HG03139 (cell line): ENCODE results near the gene PRDM10.
"Not testable (repeated sequence)": the region's sequence is repeated elsewhere in the genome, so short reads cannot be mapped to it uniquely, and the experiment has no call there.

ENCODE experiments used
- ATAC-seq: cut with Tn5 transposase; IDR thresholded peaks from one replicate; pipeline ENCODE4 v1.9.1; 2021; ENCODE audit not compliant: unreplicated experiment

The PRDM10 gene

DNA sequence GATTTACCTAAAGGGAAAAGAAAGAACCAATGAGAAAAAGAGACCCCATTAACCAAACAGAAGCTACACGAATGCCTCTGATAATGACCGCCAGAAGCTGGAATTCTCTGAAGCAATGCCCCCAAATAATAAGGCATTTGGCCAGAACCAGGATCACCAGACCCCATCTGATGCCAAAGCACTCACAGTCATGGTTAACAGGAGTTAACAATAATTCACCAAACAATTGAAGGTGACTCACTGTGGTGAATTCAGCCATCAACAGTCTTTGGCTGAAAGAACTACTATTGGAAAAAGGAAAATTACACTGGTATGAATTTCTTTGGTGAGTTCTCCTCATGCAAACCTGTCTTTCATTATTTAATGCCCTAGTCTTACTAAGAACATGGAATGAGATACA lies 85.4 kb downstream of the PRDM10 start:
- no peak for ATAC-seq

DNA sequence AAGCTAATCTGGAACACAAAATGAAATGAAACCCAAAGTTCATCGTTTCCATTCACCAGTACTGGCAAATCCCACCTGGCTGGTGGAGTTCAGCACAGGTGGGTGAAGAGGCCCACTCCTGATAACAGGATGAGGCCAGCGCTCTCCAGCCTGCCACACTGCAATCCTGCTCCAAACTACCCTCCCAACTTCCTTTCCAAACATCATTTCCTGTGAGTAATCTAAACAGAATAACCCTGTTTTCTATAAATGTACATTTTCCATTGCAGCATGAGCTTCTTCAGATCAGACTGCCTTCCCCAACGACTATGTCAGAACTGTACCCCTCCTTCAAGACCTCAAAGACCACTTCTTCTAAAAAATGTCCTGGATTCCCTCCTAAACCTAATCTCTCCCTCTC lies 91.3 kb downstream of the PRDM10 start:
- no peak for ATAC-seq

DNA sequence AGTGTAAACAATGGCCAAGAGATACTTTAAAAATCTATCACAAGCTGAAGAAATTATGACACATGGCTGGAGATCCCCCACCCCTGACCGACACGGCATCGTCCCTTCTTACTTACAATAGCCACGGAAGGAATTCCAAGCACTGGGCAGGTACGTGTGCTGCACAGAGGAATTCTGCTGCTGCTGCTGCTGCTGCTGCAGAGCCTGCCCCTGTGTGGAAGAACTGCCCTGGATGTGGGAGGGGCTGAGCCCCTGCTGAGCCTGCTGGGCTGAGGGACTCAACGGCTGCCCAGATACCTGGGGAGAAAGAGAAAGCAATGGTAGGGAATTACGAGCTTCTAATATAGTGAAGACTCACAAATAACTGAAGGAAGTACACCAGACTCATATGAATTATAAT lies 92.3 kb downstream of the PRDM10 start:
- no peak for ATAC-seq

DNA sequence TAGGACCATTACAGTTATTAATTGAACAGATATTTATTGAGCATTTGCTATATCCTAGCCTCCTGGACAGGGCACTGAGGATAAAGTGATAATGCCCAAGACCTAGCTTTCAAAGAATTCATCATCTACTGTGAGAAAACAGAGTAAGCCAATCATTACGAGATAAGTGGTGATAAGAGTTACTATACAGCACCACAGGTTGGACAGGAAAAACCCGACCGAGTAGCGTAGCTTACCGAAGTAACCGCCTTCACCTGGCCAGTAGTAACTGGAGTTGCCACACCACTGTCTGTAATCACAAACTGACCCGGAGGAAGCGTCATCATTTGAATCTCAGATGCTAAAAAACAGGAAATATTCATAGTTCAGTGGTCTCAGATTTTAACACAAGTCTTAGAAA lies 97.2 kb downstream of the PRDM10 start:
- no peak for ATAC-seq

- ATAC-seq: no peak
Measured at GRCh38 chr11:129896062-129896461, 106.6 kb downstream of the PRDM10 start.

GRCh38 chr11:129895126-129896041 lies 107.3 kb downstream of the PRDM10 start, which contains the start of gene NFRKB:
Gene NFRKB (minus strand): TSS chr11:129895578. CDS start chr11:129892849, 2,729 bp downstream.
- ATAC-seq: peak; percentile 97

GRCh38 chr11:129894278-129895125 lies 108.1 kb downstream of the PRDM10 start:
- peak; percentile 16 for ATAC-seq

- no peak for ATAC-seq
Measured at GRCh38 chr11:129888451-129888850, 114.2 kb downstream of the PRDM10 start.

DNA sequence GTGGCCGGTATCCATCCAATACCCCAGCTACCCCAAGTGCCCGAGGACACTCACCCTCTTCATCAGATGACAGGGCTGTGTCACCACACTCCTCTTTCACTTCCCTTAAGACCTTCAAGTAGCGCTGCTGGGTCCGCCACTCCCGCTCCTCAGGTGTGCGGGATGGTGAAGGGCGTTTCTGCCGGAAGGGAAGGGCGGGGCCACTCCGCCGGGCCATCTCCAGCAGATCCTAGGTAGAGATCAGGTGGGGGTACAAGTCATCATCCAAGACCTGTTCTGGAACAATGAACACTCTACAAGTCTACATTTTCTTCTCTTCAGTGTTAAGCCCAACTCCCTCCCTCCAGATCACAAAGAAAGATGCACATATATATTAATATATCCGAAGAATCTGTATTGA lies 117.3 kb downstream of the PRDM10 start:
- ATAC-seq: no peak

DNA sequence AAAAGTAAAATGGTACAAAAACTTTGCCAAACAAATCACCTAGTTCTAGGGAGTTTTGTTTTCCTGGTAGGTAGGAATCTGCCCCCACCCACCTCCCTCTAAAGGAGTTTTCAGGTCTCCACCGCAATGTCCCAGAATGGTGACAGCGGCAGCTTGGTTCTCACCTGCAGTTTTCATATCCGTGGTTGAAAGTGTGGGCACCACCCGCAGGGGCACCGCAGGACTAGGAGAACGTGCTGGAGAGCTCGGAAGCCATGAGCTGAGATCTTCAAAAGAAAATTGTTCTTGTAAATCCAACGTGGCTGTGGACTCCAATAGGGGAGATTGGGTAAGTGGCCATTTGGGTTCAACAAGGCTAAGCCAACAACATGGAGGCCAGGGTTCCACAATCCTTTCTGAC lies 118.1 kb downstream of the PRDM10 start:
- no peak for ATAC-seq

DNA sequence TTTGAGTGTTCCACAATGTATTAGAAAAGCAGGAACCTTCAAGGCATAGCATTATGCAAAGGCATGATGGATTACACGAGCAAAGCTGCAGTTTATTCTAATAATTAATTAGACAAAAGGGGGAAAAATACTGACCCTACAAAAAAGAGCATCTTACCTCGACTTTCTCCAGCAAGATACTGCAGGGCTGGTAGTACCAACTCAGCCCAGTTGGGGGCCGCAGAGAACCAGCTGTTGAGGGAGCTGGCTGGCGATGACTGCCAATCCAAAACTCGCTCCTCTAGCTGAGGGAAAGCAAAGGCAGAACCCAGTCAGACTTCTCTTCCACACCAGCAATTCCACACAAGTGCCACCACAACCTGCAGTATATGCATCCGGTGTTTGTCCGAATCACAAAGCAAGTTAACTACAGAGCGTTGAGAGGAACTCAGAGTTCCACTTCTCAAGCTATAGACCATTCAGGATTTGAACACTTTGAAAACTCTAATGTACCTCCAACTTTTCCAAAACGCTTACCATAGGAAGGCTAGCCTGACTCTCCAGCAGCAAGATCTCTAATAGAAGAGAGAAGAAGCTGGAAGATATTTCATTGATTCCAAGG lies 121.0 kb downstream of the PRDM10 start:
- peak; percentile 71 for ATAC-seq

GRCh38 chr11:129880311-129880710 lies 122.3 kb downstream of the PRDM10 start:
- ATAC-seq: no peak

GRCh38 chr11:129871914-129872313 lies 130.7 kb downstream of the PRDM10 start:
- no peak for ATAC-seq

GRCh38 chr11:129868626-129869025 lies 134.0 kb downstream of the PRDM10 start:
- not testable (repeated sequence) for ATAC-seq

DNA sequence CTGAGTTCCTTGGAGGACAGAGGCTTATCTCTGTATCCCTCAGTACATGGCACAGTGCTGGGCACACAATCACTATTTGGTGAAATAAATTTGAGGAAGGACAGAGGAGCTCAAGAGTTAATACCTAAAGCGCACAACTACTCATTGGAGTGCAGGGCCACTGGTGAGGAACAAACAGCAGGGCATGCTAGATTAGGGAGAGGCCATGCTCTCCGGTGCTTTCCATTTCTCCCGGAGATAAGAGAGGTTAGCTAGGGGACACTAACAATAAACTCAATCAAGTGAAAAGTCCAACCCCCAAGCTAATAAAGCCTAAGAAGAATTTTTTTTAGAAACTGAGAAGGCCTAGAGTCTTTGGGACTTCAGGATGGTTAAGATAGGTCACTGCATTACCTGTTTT lies 136.3 kb downstream of the PRDM10 start:
- ATAC-seq: no peak

GRCh38 chr11:129865701-129866100 lies 136.9 kb downstream of the PRDM10 start:
- no peak for ATAC-seq

DNA sequence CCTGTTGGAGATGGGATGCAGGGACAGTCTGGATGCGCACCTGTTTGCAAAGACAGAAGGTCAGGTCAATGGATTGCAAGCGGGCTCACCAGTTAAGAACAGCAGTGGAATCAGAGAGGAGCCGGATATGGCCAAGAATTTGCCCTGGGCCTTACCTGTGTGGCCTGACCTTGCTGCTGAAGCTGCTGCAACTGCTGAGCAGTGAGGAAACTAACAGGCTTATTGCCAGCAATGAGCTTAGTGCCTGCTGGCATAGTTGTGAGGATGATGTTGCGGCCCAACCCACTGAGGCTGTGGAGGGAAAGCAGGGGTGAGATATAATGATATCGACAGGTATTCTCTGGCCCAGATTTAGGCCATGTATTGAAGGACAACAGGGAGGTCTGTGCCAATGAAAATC lies 137.8 kb downstream of the PRDM10 start:
- no peak for ATAC-seq

DNA sequence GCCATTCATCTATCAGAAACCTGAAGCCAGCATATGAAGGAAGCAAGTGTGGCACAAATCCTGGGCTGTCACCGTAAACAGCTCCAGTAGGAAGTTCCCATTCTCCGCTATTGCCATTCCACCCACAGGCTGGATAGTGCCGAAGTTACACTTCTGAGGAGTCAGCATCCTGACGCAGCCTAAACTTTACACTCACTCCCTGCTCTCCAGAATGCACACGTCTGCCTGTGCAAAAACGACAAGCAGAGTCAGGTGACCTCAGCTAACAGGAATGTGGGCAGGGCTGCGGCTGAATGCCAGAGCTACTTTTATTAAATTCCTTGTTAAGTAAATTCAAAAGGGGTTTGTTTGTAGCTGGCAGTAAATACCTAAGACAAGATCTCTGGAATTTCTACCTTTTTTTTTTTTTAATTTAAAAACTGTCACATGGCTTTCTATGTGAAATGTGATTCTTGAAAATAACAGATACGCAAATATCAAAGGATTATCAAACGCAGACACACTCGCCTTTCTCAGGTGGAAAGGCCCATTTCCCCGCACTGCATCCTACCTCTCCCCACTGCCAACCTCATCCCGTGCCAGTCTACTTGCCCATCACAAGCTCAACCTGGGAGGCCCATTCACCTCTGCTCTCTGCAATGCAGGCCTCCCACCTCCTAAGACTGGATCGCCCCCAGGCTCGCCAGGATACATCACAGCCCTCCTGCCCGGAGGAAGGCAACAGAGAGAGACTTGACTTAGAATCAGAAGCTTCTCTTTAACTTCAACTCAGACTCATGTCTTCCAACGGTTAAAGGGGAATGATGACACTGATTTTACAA lies 140.7 kb downstream of the PRDM10 start:
- no peak for ATAC-seq

DNA sequence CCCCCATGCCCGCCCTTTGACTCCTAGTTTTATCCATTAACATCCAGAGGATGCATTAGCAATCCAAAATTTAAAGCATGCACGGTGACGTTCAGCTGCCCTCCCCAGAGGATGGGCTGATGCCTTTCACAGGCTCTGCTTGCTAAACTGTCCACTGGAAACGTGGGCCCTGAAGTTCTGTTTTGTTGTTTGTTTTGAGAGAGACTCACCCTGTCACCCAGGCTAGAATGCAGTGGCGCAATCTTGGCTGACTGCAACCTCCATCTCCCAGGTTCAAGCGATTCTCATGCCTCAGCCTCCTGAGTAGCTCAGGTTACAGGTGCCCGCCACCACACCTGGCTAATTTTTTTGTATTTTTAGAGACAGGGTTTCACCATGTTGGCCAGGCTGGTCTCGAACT lies 146.6 kb downstream of the PRDM10 start:
- ATAC-seq: no peak

- no peak for ATAC-seq
Measured at GRCh38 chr11:129855086-129855485, 147.5 kb downstream of the PRDM10 start.
